ENCODE results near the gene MRPL38. TPM values are rescaled to one million over a fixed set of nuclear protein-coding genes. Genes with fewer than 3 reads are reported as not detected.
A peak's percentile ranks its signal among the peaks of the same experiment; 100 is the strongest.

MRPL38 gene
- total RNA-seq, 4 donors from 2014 or later, result 40.6 to 117 (median 48.5) TPM

DNA sequence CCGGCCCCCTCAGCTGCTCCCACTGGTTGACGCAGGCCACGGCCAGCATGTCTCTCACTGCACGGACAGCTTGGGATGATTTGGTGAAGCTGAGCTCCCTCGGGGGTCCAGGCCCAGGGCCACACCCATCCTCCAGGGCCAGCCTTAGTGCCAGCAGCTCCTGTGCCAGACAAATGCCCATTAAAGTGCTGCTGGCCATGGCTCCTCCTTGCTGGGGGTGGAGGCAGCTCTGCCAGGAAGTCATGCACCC, 28.8 kb downstream of the MRPL38 start:
- in situ Hi-C loops (cut with MboI; ENCODE audit: low pct_ligation_motif_present in 1 of 4, low pct_unique_long_range_greater_than_20kb in 1 of 4, low sequenced_read_pairs in 3 of 4) (loop anchor here in 1 of 4 donors (25.0 kb wide), 1 partner anchor 114 kb away; the partner anchor contains the start of gene GALK1), intact Hi-C loops (cut with DNase I; ENCODE audit: low total_unique reads) (loop anchor here (5.0 kb wide), 1 partner anchor 851 kb away; the partner anchor contains the start of genes JMJD6 and METTL23)
- H3K27ac ChIP-seq, result peak overlapping the region; percentile 94 to 97 (median 96)
- no peaks in the 10 kb centered on the region for H3K9me3 ChIP-seq
- DNase-seq, result no peak
- peaks cover 42 to 62% (median 51%) of the 10 kb centered on the region in 4 donors for H3K4me1 ChIP-seq
- H3K4me3 ChIP-seq, result peak overlapping the region in 3 of 4 donors; percentile 67 to 76 (median 73)
- no peaks in the 10 kb centered on the region for H3K36me3 ChIP-seq
- no peaks in the 10 kb centered on the region for H3K27me3 ChIP-seq
- WGBS, 2 donors (ENCODE audit: low coverage in 1 of 2), result 13% methylated on average over 5 of the region's 5 CpGs; no CpG with 5 or more reads in 1 of the 2 donors
- no peak for TF ChIP-seq EP300 (IDR thresholded peaks at IDR 0.05; ENCODE audit: low read depth)
- TF ChIP-seq POLR2A (IDR thresholded peaks at IDR 0.05), result no peak
- no peak for TF ChIP-seq POLR2AphosphoS5 (IDR thresholded peaks at IDR 0.05)
- TF ChIP-seq, protein P1, sequence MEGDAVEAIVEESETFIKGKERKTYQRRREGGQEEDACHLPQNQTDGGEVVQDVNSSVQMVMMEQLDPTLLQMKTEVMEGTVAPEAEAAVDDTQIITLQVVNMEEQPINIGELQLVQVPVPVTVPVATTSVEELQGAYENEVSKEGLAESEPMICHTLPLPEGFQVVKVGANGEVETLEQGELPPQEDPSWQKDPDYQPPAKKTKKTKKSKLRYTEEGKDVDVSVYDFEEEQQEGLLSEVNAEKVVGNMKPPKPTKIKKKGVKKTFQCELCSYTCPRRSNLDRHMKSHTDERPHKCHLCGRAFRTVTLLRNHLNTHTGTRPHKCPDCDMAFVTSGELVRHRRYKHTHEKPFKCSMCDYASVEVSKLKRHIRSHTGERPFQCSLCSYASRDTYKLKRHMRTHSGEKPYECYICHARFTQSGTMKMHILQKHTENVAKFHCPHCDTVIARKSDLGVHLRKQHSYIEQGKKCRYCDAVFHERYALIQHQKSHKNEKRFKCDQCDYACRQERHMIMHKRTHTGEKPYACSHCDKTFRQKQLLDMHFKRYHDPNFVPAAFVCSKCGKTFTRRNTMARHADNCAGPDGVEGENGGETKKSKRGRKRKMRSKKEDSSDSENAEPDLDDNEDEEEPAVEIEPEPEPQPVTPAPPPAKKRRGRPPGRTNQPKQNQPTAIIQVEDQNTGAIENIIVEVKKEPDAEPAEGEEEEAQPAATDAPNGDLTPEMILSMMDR (IDR thresholded peaks at IDR 0.05), result no peak

DNA sequence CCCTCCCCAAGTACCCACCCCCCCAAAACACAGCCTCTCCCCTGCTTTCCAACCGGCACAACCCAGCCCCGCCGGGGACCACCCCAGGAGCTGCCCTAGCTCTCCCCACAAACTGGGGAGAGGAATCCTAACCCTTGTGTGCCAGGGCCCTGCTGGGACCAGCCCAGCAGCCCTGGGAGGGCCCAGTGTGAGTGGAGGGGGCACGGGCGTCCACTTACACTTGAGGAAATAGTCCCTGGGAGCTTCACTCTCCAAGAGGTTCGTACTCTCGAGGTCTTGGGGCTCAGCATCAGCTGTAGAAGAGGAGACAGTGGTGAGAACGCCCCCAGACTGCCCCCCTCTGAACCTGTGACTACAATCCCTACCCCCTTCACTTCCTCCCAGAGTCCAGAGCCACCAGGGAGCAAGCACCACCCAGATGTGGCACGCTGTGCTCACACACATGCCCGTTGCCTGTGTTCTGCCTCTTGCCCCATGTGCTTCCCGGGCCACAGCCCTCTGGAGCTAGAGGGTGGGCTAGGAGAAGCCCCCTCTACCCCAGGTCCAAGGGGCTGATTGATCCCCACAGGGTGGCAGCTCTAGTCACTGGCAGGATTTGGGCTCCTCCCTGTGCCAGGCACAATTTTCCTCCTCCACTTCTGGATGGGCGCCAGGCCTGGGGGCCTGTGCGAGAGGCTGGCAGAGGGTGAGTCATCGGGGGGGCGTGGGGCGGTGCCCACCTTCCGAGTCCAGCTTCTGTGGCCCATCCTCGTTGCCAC, 29.3 kb downstream of the MRPL38 start:
- Histone ChIP-seq H3K9me3 (no peaks in the 10 kb centered on the region), H3K27ac (peak overlapping the region; percentile 94 to 97 (median 96)), H3K4me1 (peaks cover 42 to 66% (median 51%) of the 10 kb centered on the region in 4 donors), H3K4me3 (peak overlapping the region in 2 of 4 donors; percentile 73 to 76), H3K27me3 (no peaks in the 10 kb centered on the region), H3K36me3 (no peaks in the 10 kb centered on the region)
- WGBS, 2 donors (ENCODE audit: low coverage in 1 of 2), result 44% methylated on average over 18 of the region's 18 CpGs; no CpG with 5 or more reads in 1 of the 2 donors
- no peak for TF ChIP-seq EP300 (IDR thresholded peaks at IDR 0.05; ENCODE audit: low read depth)
- no peak for TF ChIP-seq POLR2AphosphoS5 (IDR thresholded peaks at IDR 0.05)
- TF ChIP-seq, protein P1 (IDR thresholded peaks at IDR 0.05), result no peak
- no peak for TF ChIP-seq POLR2A (IDR thresholded peaks at IDR 0.05)
- in situ Hi-C loops (cut with MboI; ENCODE audit: low pct_ligation_motif_present in 1 of 4, low pct_unique_long_range_greater_than_20kb in 1 of 4, low sequenced_read_pairs in 3 of 4), result loop anchor here in 1 of 4 donors (25.0 kb wide), 1 partner anchor 113 kb away; the partner anchor contains the start of gene GALK1
- intact Hi-C loops (cut with DNase I; ENCODE audit: low total_unique reads), result loop anchor here (5.0 kb wide), 1 partner anchor 852 kb away; the partner anchor contains the start of genes JMJD6 and METTL23
- peak; percentile 59 for DNase-seq

DNA sequence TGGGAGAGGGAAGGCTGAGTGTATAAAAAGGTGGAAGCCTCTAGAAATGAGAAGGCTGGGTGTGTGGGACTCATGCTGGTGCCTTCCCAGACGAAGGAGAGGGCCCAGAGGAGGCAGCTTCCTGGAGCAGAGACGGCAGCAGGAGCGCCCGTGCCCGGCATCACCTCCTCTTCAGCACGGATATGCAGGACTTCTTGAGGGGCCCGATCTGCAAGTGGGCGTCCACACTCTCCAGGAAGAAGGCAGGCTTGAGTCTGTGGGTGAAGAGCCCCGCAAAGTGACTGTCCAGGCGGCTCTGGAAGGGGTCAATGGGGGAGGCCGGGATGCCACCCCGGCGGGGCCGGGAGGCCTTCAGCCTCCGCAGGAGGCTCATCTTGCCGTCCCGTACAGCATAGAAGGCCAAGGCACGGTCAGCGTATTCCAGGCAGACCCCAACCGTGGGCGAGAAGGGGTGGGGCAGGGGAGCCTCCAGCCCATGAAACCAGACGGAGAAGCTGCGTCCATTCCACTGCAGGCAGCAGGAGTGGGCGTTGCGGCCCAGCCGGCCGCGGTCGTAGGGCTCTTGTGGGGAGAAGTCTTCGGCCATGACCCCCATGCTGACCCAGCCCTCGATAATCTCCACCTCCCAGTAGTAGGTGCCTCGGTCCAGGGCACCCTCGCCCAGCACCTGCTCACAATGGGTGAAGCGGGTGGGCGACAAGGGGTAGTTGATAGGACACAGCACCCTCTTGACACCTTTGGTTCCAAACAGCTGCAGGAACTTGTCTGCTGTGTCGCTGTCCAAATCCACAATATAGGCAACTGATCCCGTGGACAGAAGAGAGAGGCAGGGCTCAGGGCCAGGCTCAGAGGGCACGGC, 30.1 kb downstream of the MRPL38 start:
- in situ Hi-C loops (cut with MboI; ENCODE audit: low pct_ligation_motif_present in 1 of 4, low pct_unique_long_range_greater_than_20kb in 1 of 4, low sequenced_read_pairs in 3 of 4) (loop anchor here in 1 of 4 donors (25.0 kb wide), 1 partner anchor 112 kb away; the partner anchor contains the start of gene GALK1), intact Hi-C loops (cut with DNase I; ENCODE audit: low total_unique reads) (loop anchor here (5.0 kb wide), 1 partner anchor 853 kb away; the partner anchor contains the start of genes JMJD6 and METTL23)
- H3K27ac ChIP-seq, result peak overlapping the region; percentile 94 to 97 (median 96)
- WGBS, 2 donors (ENCODE audit: low coverage in 1 of 2), result 60 to 86% methylated on average over 1 to 37 of the region's 38 CpGs
- H3K36me3 ChIP-seq, result no peaks in the 10 kb centered on the region
- no peak for DNase-seq
- TF ChIP-seq POLR2A (IDR thresholded peaks at IDR 0.05) (no peak), EP300 (IDR thresholded peaks at IDR 0.05; ENCODE audit: low read depth) (no peak), POLR2AphosphoS5 (IDR thresholded peaks at IDR 0.05) (no peak)
- TF ChIP-seq, protein P1 (IDR thresholded peaks at IDR 0.05), result no peak
- peaks cover 46 to 74% (median 58%) of the 10 kb centered on the region in 4 donors for H3K4me1 ChIP-seq
- H3K27me3 ChIP-seq, result no peaks in the 10 kb centered on the region
- H3K9me3 ChIP-seq, result no peaks in the 10 kb centered on the region
- no peak overlapping the region for H3K4me3 ChIP-seq
